Ascending aorta (tissue), 2 donors: ENCODE data around the gene CRISP1. TPM values are rescaled to one million over a fixed set of nuclear protein-coding genes. Genes with fewer than 3 reads are reported as not detected.

Source experiments
- DNase-seq, 2 donors: peaks; one replicate each; pipeline ENCODE4 v3.0.0-alpha.2; 2019; ENCODE audit warnings: low spot score in 2 of 2
- H3K27ac ChIP-seq, 2 donors: fragments of 200-600 bp; sonication (generic); one replicate each; pipeline ENCODE4 v1.5.1; 2016 to 2017; ENCODE audit warnings: mild to moderate bottlenecking in 1 of 2
- H3K27me3 ChIP-seq: fragments of 200-600 bp; sonication (generic); one replicate; pipeline ENCODE4 v1.5.1; 2017
- H3K36me3 ChIP-seq, 2 donors: fragments of 200-600 bp; sonication (generic); one replicate each; pipeline ENCODE4 v1.5.1; 2016
- H3K4me1 ChIP-seq, 2 donors: fragments of 200-600 bp; sonication (generic); one replicate each; pipeline ENCODE4 v1.5.1; 2016 to 2017; ENCODE audit warnings: mild to moderate bottlenecking in 1 of 2
- H3K4me3 ChIP-seq, 2 donors: fragments of 200-600 bp; sonication (generic); one replicate each; pipeline ENCODE4 v1.5.1; 2016 to 2017; ENCODE audit warnings: mild to moderate bottlenecking in 1 of 2
- H3K9me3 ChIP-seq, 2 donors: fragments of 200-600 bp; sonication (generic); one replicate each; pipeline ENCODE4 v1.5.1; 2016
- intact Hi-C: fragments of 100-400 bp; cut with DNase I; formaldehyde crosslinking; loops from one replicate; pipeline ENCODE4 v1.15.1; 2023
- total RNA-seq: library from RNA; depleted of rRNA; stranded (reverse); fragments of >200 nt; gene quantifications from one replicate; pipeline ENCODE4 v1.1.0, GENCODE V29; 2016
- TF ChIP-seq, protein P1 (sequence below), 3 experiments: fragments of 200-600 bp in 2 of 3; fragments of 450-650 bp in 1 of 3; sonication (generic) in 2 of 3; IDR thresholded peaks; one replicate each; pipeline ENCODE4 v1.5.1; 2016 to 2019; ENCODE audit warnings: antibody characterized with exemption in 3 of 3, mild to moderate bottlenecking in 1 of 3, moderate library complexity in 1 of 3

The CRISP1 gene
- total RNA-seq, 1 donor from 2014 or later: not detected

DNA sequence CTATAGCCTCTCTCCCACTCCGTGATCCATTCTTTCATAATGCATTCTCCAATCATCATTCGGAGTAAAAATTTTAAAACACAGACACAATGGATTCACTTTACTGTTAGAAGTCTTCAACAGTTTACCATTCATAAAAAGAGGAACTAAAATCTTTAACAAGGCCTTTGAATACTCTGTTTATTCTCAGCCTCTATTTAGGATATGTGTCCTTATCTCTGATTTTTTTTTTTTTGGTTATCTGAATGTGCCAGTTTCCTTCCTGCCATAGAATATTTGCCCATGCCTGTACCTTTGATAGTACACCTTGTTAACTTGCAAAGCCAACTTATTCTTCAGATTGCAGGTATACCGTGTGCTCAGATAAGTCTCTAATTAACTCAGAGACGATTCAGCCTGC, 11.1 kb downstream of the CRISP1 start:
- Histone ChIP-seq H3K27ac (no peak overlapping the region), H3K4me1 (no peaks in the 10 kb centered on the region), H3K27me3 (no peaks in the 10 kb centered on the region), H3K9me3 (no peaks in the 10 kb centered on the region), H3K4me3 (no peak overlapping the region), H3K36me3 (no peaks in the 10 kb centered on the region)
- intact Hi-C loops: no loop called here
- DNase-seq: no peak
- TF ChIP-seq, protein P1, sequence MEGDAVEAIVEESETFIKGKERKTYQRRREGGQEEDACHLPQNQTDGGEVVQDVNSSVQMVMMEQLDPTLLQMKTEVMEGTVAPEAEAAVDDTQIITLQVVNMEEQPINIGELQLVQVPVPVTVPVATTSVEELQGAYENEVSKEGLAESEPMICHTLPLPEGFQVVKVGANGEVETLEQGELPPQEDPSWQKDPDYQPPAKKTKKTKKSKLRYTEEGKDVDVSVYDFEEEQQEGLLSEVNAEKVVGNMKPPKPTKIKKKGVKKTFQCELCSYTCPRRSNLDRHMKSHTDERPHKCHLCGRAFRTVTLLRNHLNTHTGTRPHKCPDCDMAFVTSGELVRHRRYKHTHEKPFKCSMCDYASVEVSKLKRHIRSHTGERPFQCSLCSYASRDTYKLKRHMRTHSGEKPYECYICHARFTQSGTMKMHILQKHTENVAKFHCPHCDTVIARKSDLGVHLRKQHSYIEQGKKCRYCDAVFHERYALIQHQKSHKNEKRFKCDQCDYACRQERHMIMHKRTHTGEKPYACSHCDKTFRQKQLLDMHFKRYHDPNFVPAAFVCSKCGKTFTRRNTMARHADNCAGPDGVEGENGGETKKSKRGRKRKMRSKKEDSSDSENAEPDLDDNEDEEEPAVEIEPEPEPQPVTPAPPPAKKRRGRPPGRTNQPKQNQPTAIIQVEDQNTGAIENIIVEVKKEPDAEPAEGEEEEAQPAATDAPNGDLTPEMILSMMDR (IDR thresholded peaks at IDR 0.05): no peak

DNA sequence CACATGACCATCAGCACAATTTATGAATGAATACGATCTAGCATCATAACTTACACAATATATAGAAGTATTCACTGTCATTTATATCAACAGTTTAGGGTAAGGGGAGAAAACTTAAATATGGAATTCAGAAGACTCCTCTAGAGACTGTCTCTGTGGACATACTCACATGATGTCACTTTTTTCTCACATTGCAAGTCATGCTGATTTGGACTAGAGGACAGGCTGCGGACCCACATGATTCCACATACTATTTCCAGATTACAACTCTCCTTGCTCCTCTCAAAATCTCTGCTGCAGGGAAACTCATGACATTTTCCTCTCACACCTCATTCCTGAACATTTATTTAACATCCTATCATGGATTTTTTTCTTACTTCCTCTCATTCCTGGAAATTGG, 13.4 kb downstream of the CRISP1 start:
- no peaks in the 10 kb centered on the region for H3K36me3 ChIP-seq
- H3K27ac ChIP-seq: no peak overlapping the region
- TF ChIP-seq, protein P1 (IDR thresholded peaks at IDR 0.05): no peak
- intact Hi-C loops: no loop called here
- no peaks in the 10 kb centered on the region for H3K27me3 ChIP-seq
- DNase-seq: no peak
- H3K9me3 ChIP-seq: no peaks in the 10 kb centered on the region
- H3K4me3 ChIP-seq: no peak overlapping the region
- H3K4me1 ChIP-seq: no peaks in the 10 kb centered on the region

DNA sequence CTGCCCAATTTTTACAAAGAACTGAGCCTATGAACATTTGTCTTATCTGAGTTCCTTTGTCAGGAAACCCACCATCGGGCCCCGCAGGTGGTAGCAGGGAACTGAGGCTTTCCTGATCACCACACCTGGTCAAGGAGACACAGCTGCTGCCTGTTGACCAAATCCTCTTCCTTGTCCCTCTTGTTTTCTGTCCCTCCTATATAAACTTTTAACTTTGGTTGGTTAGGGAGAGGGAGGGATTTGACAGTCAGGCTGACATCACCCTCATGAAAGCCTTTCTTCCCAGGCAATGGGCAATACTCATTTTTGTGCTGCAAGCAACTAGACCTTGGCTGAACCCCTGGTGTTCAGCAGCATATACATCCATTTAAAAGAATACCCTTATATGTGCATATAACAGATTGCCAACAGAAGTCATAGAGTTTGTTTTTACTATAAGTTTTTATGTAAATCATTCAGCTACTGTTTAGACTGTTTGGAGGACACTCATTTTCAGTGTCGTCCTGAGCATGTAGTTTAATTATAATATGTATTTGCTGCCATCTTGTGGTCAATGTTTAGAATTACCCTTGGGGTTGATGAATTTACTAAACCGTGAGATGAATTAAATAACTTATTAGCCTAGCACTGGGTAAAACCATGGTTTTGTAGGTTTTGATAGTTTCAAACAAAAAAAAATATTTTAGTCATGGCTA, 17.0 kb downstream of the CRISP1 start:
- Histone ChIP-seq H3K9me3 (no peaks in the 10 kb centered on the region), H3K36me3 (no peaks in the 10 kb centered on the region), H3K27ac (no peak overlapping the region), H3K4me3 (no peak overlapping the region), H3K4me1 (no peaks in the 10 kb centered on the region), H3K27me3 (no peaks in the 10 kb centered on the region)
- TF ChIP-seq, protein P1 (IDR thresholded peaks at IDR 0.05): peak; percentile 16 to 57 (median 45)
- intact Hi-C loops: loop anchor here (5.0 kb wide), 1 partner anchor 317 kb away; no protein-coding TSS in a partner anchor
- no peak for DNase-seq

DNA sequence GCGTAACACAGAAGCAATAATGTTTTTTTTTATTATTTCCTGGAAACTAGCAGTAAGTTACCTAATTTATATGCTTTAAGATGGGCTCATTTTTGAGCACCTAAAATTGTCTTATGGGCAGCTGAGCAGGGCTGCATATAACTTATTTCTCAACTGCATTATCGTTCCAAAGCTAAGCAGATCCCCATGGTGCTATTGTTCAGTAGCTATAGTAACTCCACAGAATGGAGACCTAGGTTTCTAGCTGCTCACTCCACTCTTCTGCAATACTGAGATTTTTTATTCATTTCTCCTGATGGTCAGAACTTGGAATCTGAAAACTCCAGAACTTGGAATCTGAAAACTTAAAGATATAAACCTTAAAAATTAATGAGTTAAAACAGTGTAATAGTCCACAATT, 18.7 kb downstream of the CRISP1 start:
- H3K4me1 ChIP-seq: no peaks in the 10 kb centered on the region
- DNase-seq: no peak
- no peaks in the 10 kb centered on the region for H3K27me3 ChIP-seq
- no peaks in the 10 kb centered on the region for H3K9me3 ChIP-seq
- no peak overlapping the region for H3K27ac ChIP-seq
- no peak overlapping the region for H3K4me3 ChIP-seq
- H3K36me3 ChIP-seq: no peaks in the 10 kb centered on the region
- TF ChIP-seq, protein P1 (IDR thresholded peaks at IDR 0.05): no peak
- intact Hi-C loops: loop anchor here (5.0 kb wide), 1 partner anchor 315 kb away; no protein-coding TSS in a partner anchor

DNA sequence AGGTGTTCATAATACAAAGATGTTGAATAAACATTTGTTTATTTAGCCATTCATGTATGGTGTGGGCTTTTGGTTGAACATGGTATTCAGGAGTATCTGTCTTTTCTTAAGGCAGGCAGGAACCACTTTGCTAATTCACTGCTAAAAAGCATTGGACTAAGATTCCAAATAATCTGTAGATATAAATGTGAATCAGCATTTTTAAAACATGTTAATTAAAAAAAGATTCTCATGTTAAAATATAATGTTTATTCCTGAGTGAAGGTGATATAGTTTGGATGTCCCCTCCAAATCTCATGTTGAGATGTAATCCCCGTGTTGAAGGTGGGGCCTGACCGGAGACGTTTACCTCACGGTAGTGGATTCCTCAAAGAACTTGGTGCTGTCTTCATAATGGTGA, 19.3 kb downstream of the CRISP1 start:
- no peak overlapping the region for H3K4me3 ChIP-seq
- intact Hi-C loops: loop anchor here (5.0 kb wide), 1 partner anchor 315 kb away; no protein-coding TSS in a partner anchor
- H3K36me3 ChIP-seq: no peaks in the 10 kb centered on the region
- no peak for DNase-seq
- no peaks in the 10 kb centered on the region for H3K27me3 ChIP-seq
- no peaks in the 10 kb centered on the region for H3K4me1 ChIP-seq
- no peaks in the 10 kb centered on the region for H3K9me3 ChIP-seq
- TF ChIP-seq, protein P1 (IDR thresholded peaks at IDR 0.05): no peak
- no peak overlapping the region for H3K27ac ChIP-seq
